ENCODE results near the gene FIGN. TPM values are rescaled to one million over a fixed set of nuclear protein-coding genes. Genes with fewer than 3 reads are reported as not detected.

Gene FIGN
- total and polyA plus RNA-seq, 2 of the 4 experiments (the other 2 are of a cell fraction), result 0.77 to 0.90 TPM

GRCh38 chr2:163670929-163671328 lies 64.9 kb downstream of the FIGN start:
- no peak overlapping the region for H2AFZ ChIP-seq (replicated peaks; ENCODE audit: low read length, poor library complexity)
- H4K20me1 ChIP-seq (ENCODE audit: insufficient read depth, low read length), result no peaks in the 10 kb centered on the region
- no peak overlapping the region for H2BK5ac ChIP-seq (ENCODE audit: low read depth, low read length, poor library complexity, severe bottlenecking)
- no peak overlapping the region for H3K4ac ChIP-seq (ENCODE audit: low read depth, low read length)
- H2BK120ac ChIP-seq (ENCODE audit: low read depth, low read length), result no peak overlapping the region
- no peak overlapping the region for H4K5ac ChIP-seq (ENCODE audit: low read depth, low read length)
- no peak overlapping the region for H3K23ac ChIP-seq (ENCODE audit: low read depth, low read length)
- H2BK15ac ChIP-seq (ENCODE audit: low read depth, low read length), result no peak overlapping the region
- BruUV-seq (replicated peaks), result no TSS peak
- no peaks in the 10 kb centered on the region for H3K79me1 ChIP-seq (ENCODE audit: low read depth in 1 of 2, low read length in 2 of 2)
- no peak overlapping the region for H3K27ac ChIP-seq (ENCODE audit: insufficient read depth, low read length)
- H2BK20ac ChIP-seq (ENCODE audit: low read depth, low read length), result no peak overlapping the region
- in situ Hi-C loops (cut with MboI; ENCODE audit: low sequenced_read_pairs), result no loop called here
- H3K9me1 ChIP-seq (ENCODE audit: insufficient read depth, low read length), result peaks cover 2% of the 10 kb centered on the region; the same call in 1 of the 2 replicates
- no peak overlapping the region for H3K4me3 ChIP-seq (ENCODE audit: insufficient read depth, low read depth, low read length)
- no peak overlapping the region for H3K56ac ChIP-seq (ENCODE audit: extremely low read depth, insufficient read depth, low read length)
- H3K18ac ChIP-seq (ENCODE audit: low read depth, low read length), result no peak overlapping the region
- H3K9ac ChIP-seq (ENCODE audit: low read depth, low read length), result no peak overlapping the region
- no peak overlapping the region for H4K91ac ChIP-seq (ENCODE audit: insufficient read depth, low read depth, low read length)
- H3K36me3 ChIP-seq (ENCODE audit: control insufficient read depth, insufficient read depth, low read length), result no peaks in the 10 kb centered on the region
- H3K4me1 ChIP-seq (ENCODE audit: control insufficient read depth, insufficient read depth, low read length), result peaks cover 2% of the 10 kb centered on the region; the same call in 1 of the 2 replicates
- H3K9me3 ChIP-seq (ENCODE audit: control insufficient read depth, insufficient read depth, low read length), result no peaks in the 10 kb centered on the region
- ATAC-seq (ENCODE audit: low read depth), result no peak
- WGBS, 2 experiments (ENCODE audit: extremely low coverage in 2 of 2, insufficient read length in 1 of 2), result no CpG with 5 or more reads among the region's 3 CpGs
- H2AK5ac ChIP-seq (ENCODE audit: low read depth, low read length), result no peak overlapping the region; the same call in 1 of the 2 replicates
- H3K27me3 ChIP-seq (ENCODE audit: control insufficient read depth, insufficient read depth, low read length), result no peaks in the 10 kb centered on the region
- no peak overlapping the region for H2AK9ac ChIP-seq (replicated peaks; ENCODE audit: low read depth, low read length, poor library complexity)
- intact Hi-C loops (cut with micrococcal nuclease), result no loop called here
- POLR2A ChIA-PET (ENCODE audit: unreplicated experiment), result no interaction called here
- H3K14ac ChIP-seq (replicated peaks; ENCODE audit: low read depth, low read length), result no peak overlapping the region
- no peak for TF ChIP-seq RFX5 (IDR thresholded peaks at IDR 0.05; ENCODE audit: low read depth, low read length)
- no peak for TF ChIP-seq USF2 (IDR thresholded peaks at IDR 0.05; ENCODE audit: low read depth, low read length)
- TF ChIP-seq BHLHE40 (IDR thresholded peaks at IDR 0.05; ENCODE audit: low read depth, low read length), result no peak
- no peak for TF ChIP-seq MAZ (IDR thresholded peaks at IDR 0.05; ENCODE audit: borderline replicate concordance, low read depth, low read length)
- TF ChIP-seq CTCF (conservative IDR thresholded peaks at IDR 0.05; ENCODE audit: low read depth, low read length), result no peak
- TF ChIP-seq SMC3 (IDR thresholded peaks at IDR 0.05; ENCODE audit: low read depth, low read length), result no peak
- no peak for TF ChIP-seq RAD21 (IDR thresholded peaks at IDR 0.05; ENCODE audit: low read length)
- no peak for TF ChIP-seq NFE2L2 (IDR thresholded peaks at IDR 0.05; ENCODE audit: low read depth, low read length)
- TF ChIP-seq CEBPB (IDR thresholded peaks at IDR 0.05; ENCODE audit: low read depth, low read length), result no peak
- TF ChIP-seq MAFK (IDR thresholded peaks at IDR 0.05; ENCODE audit: low read depth, low read length), result no peak
- no peak for TF ChIP-seq RCOR1 (IDR thresholded peaks at IDR 0.05; ENCODE audit: insufficient replicate concordance, low read length)
- no peak for TF ChIP-seq CHD1 (IDR thresholded peaks at IDR 0.05; ENCODE audit: low read depth, low read length)
- TF ChIP-seq POLR2A (IDR thresholded peaks at IDR 0.05; ENCODE audit: low read depth, low read length), result no peak
- no peak for TF ChIP-seq MXI1 (IDR thresholded peaks at IDR 0.05; ENCODE audit: borderline replicate concordance, low read depth, low read length)
- no peak for TF ChIP-seq FOS (IDR thresholded peaks at IDR 0.05; ENCODE audit: low read depth, low read length)
- dilution Hi-C loops (cut with HindIII; ENCODE audit: low sequenced_read_pairs, unreplicated experiment), result no loop called here
- H3K4me2 ChIP-seq (ENCODE audit: low read depth, low read length), result no peak overlapping the region
- no peak for DNase-seq
- no peak overlapping the region for H4K8ac ChIP-seq (ENCODE audit: low read depth in 2 of 2, low read length in 2 of 2)
- CTCF ChIA-PET, result no interaction called here

Data from IMR-90 (cell line).